ENCODE data around the gene IL22RA2.

The IL22RA2 gene

GRCh38 chr6:137166247-137167098 is 7.0 kb downstream of the IL22RA2 start:
- no peak for DNase-seq

GRCh38 chr6:137165375-137166246 is 7.8 kb downstream of the IL22RA2 start:
- DNase-seq = peak; percentile 46

GRCh38 chr6:137163732-137164318 is 9.6 kb downstream of the IL22RA2 start:
- DNase-seq = no peak

GRCh38 chr6:137162692-137163306 is 10.6 kb downstream of the IL22RA2 start:
- DNase-seq = no peak

GRCh38 chr6:137161949-137162348 is 11.5 kb downstream of the IL22RA2 start:
- no peak for DNase-seq

GRCh38 chr6:137160763-137161162 is 12.7 kb downstream of the IL22RA2 start:
- DNase-seq = no peak

- no peak for DNase-seq
Measured at GRCh38 chr6:137159912-137160311, 13.5 kb downstream of the IL22RA2 start.

- DNase-seq = no peak
Measured at GRCh38 chr6:137157601-137158000, 15.8 kb downstream of the IL22RA2 start.

- no peak for DNase-seq
Measured at GRCh38 chr6:137156650-137157049, 16.8 kb downstream of the IL22RA2 start.

GRCh38 chr6:137155830-137156229 is 17.6 kb downstream of the IL22RA2 start:
- no peak for DNase-seq

GRCh38 chr6:137150072-137150471 is 23.4 kb downstream of the IL22RA2 start:
- DNase-seq = no peak

GRCh38 chr6:137149035-137149393 is 24.4 kb downstream of the IL22RA2 start:
- no peak for DNase-seq

GRCh38 chr6:137148306-137149034 is 25.0 kb downstream of the IL22RA2 start:
- no peak for DNase-seq

GRCh38 chr6:137147195-137147594 is 26.2 kb downstream of the IL22RA2 start:
- no peak for DNase-seq

- DNase-seq = no peak
Measured at GRCh38 chr6:137146206-137146605, 27.2 kb downstream of the IL22RA2 start.

GRCh38 chr6:137145421-137145820 is 28.0 kb downstream of the IL22RA2 start:
- DNase-seq = no peak

- DNase-seq = no peak
Measured at GRCh38 chr6:137136065-137136464, 37.4 kb downstream of the IL22RA2 start.

GRCh38 chr6:137134483-137134882 is 39.0 kb downstream of the IL22RA2 start:
- DNase-seq = no peak

GRCh38 chr6:137133122-137133521 is 40.3 kb downstream of the IL22RA2 start:
- DNase-seq = no peak

GRCh38 chr6:137126875-137127485 is 46.5 kb downstream of the IL22RA2 start:
- DNase-seq = no peak

GRCh38 chr6:137123078-137123477 is 50.4 kb downstream of the IL22RA2 start:
- no peak for DNase-seq

- no peak for DNase-seq
Measured at GRCh38 chr6:137122612-137123011, 50.8 kb downstream of the IL22RA2 start.

Data from T-helper 9 cell (primary cell).